ENCODE results near the gene ALG10. TPM values are rescaled to one million over a fixed set of nuclear protein-coding genes. Genes with fewer than 3 reads are reported as not detected.
"Not testable (repeated sequence)": the region's sequence is repeated elsewhere in the genome, so short reads cannot be mapped to it uniquely, and the experiment has no call there.

The ALG10 gene
- total and polyA plus RNA-seq, 2 experiments from 2014 or later, result 0.88 to 7.9 TPM

GRCh38 chr12:33988197-33988805, 34.0 kb upstream of the ALG10 start:
- H3K4me2 ChIP-seq, result no peak overlapping the region

GRCh38 chr12:33988913-33989312, 33.4 kb upstream of the ALG10 start:
- Histone ChIP-seq H4K20me1 (ENCODE audit: insufficient read depth, poor library complexity, severe bottlenecking) (no peaks in the 10 kb centered on the region), H3K9me2 (replicated peaks; ENCODE audit: insufficient read depth) (no peaks in the 10 kb centered on the region), H3K27me3 (no peaks in the 10 kb centered on the region), H3K36me3 (replicated peaks; ENCODE audit: insufficient read depth, low read depth) (no peaks in the 10 kb centered on the region), H3K27ac (no peak overlapping the region), H3K9me3 (ENCODE audit: low read depth) (no peaks in the 10 kb centered on the region), H3K79me2 (no peaks in the 10 kb centered on the region), H3K4me3 (no peak overlapping the region), H3K4me1 (ENCODE audit: insufficient read depth) (no peaks in the 10 kb centered on the region), H2AFZ (no peak overlapping the region), H3K4me2 (no peak overlapping the region)
- TF ChIP-seq EZH2 (IDR thresholded peaks at IDR 0.05; ENCODE audit: borderline replicate concordance), result no peak
- TF ChIP-seq CTCF (IDR thresholded peaks at IDR 0.05; ENCODE audit: poor library complexity), result no peak
- no peak for TF ChIP-seq EZH2phosphoT487 (IDR thresholded peaks at IDR 0.05; ENCODE audit: low read depth, severe bottlenecking, unreplicated experiment)
- WGBS (ENCODE audit: low lambda C conversion rate, missing lambda C conversion rate), result 77% methylated on average over 3 of the region's 3 CpGs
- no peak for DNase-seq (ENCODE audit: low spot score)

More at GRCh38 chr12:33988197-33988805, 34.0 kb upstream of the ALG10 start:
- Histone ChIP-seq H3K4me3 (no peak overlapping the region), H3K27ac (no peak overlapping the region), H4K20me1 (ENCODE audit: insufficient read depth, poor library complexity, severe bottlenecking) (no peaks in the 10 kb centered on the region), H3K27me3 (no peaks in the 10 kb centered on the region), H3K36me3 (replicated peaks; ENCODE audit: insufficient read depth, low read depth) (no peaks in the 10 kb centered on the region), H3K9me3 (ENCODE audit: low read depth) (no peaks in the 10 kb centered on the region), H2AFZ (no peak overlapping the region), H3K9me2 (replicated peaks; ENCODE audit: insufficient read depth) (no peaks in the 10 kb centered on the region), H3K79me2 (no peaks in the 10 kb centered on the region), H3K4me1 (ENCODE audit: insufficient read depth) (no peaks in the 10 kb centered on the region)
- TF ChIP-seq EZH2 (IDR thresholded peaks at IDR 0.05; ENCODE audit: borderline replicate concordance) (no peak), EZH2phosphoT487 (IDR thresholded peaks at IDR 0.05; ENCODE audit: low read depth, severe bottlenecking, unreplicated experiment) (no peak), CTCF (IDR thresholded peaks at IDR 0.05; ENCODE audit: poor library complexity) (no peak)
- DNase-seq (ENCODE audit: low spot score), result no peak
- WGBS (ENCODE audit: low lambda C conversion rate, missing lambda C conversion rate), result 70% methylated on average over 4 of the region's 4 CpGs

GRCh38 chr12:33994857-33995808, 27.2 kb upstream of the ALG10 start:
- no peaks in the 10 kb centered on the region for H3K27me3 ChIP-seq
- H3K9me2 ChIP-seq (replicated peaks; ENCODE audit: insufficient read depth), result no peaks in the 10 kb centered on the region
- H3K36me3 ChIP-seq (replicated peaks; ENCODE audit: insufficient read depth, low read depth), result no peaks in the 10 kb centered on the region
- no peaks in the 10 kb centered on the region for H4K20me1 ChIP-seq (ENCODE audit: insufficient read depth, poor library complexity, severe bottlenecking)
- TF ChIP-seq CTCF (IDR thresholded peaks at IDR 0.05; ENCODE audit: poor library complexity) (no peak), EZH2 (IDR thresholded peaks at IDR 0.05; ENCODE audit: borderline replicate concordance) (no peak), EZH2phosphoT487 (IDR thresholded peaks at IDR 0.05; ENCODE audit: low read depth, severe bottlenecking, unreplicated experiment) (no peak)
- H3K4me1 ChIP-seq (ENCODE audit: insufficient read depth), result no peaks in the 10 kb centered on the region
- DNase-seq (ENCODE audit: low spot score), result no peak
- H3K4me2 ChIP-seq, result no peak overlapping the region
- WGBS (ENCODE audit: low lambda C conversion rate, missing lambda C conversion rate), result 86% methylated on average over 4 of the region's 4 CpGs
- no peak overlapping the region for H3K4me3 ChIP-seq
- no peak overlapping the region for H2AFZ ChIP-seq
- H3K79me2 ChIP-seq, result no peaks in the 10 kb centered on the region
- no peaks in the 10 kb centered on the region for H3K9me3 ChIP-seq (ENCODE audit: low read depth)
- H3K27ac ChIP-seq, result no peak overlapping the region

- H3K9me3 ChIP-seq (ENCODE audit: low read depth); H3K36me3 ChIP-seq (replicated peaks; ENCODE audit: insufficient read depth, low read depth); H3K4me2 ChIP-seq; H2AFZ ChIP-seq; H3K27me3 ChIP-seq; DNase-seq (ENCODE audit: low spot score); H3K27ac ChIP-seq; H4K20me1 ChIP-seq (ENCODE audit: insufficient read depth, poor library complexity, severe bottlenecking); H3K79me2 ChIP-seq; H3K4me1 ChIP-seq (ENCODE audit: insufficient read depth); H3K9me2 ChIP-seq (replicated peaks; ENCODE audit: insufficient read depth); H3K4me3 ChIP-seq: not testable (repeated sequence)
Observed at GRCh38 chr12:34008835-34009234, 13.5 kb upstream of the ALG10 start.
